ENCODE data around the gene TNNC2.
A peak's percentile ranks its signal among the peaks of the same experiment; 100 is the strongest.
"Not testable (repeated sequence)": the region's sequence is repeated elsewhere in the genome, so short reads cannot be mapped to it uniquely, and the experiment has no call there.

The TNNC2 gene

GRCh38 chr20:45848421-45848820 is 21.3 kb upstream of the TNNC2 start:
- no peak for DNase-seq

GRCh38 chr20:45845452-45845851 is 18.3 kb upstream of the TNNC2 start:
- DNase-seq, result no peak

GRCh38 chr20:45843506-45843905 is 16.4 kb upstream of the TNNC2 start:
- DNase-seq, result no peak

- DNase-seq, result no peak
Observed at GRCh38 chr20:45842169-45842812, 15.2 kb upstream of the TNNC2 start.

- DNase-seq, result no peak
Observed at GRCh38 chr20:45841407-45842129, 14.5 kb upstream of the TNNC2 start.

GRCh38 chr20:45840700-45841198 is 13.6 kb upstream of the TNNC2 start:
- no peak for DNase-seq

- DNase-seq, result no peak
Observed at GRCh38 chr20:45836841-45837240, 9.7 kb upstream of the TNNC2 start.

- DNase-seq, result no peak
Observed at GRCh38 chr20:45835825-45836224, 8.7 kb upstream of the TNNC2 start.

- no peak for DNase-seq
Observed at GRCh38 chr20:45835329-45835765, 8.2 kb upstream of the TNNC2 start.

- DNase-seq, result no peak
Observed at GRCh38 chr20:45834797-45835161, 7.7 kb upstream of the TNNC2 start.

GRCh38 chr20:45833883-45834796 is 7.0 kb upstream of the TNNC2 start:
- peak in 5 of 6 experiments; percentile 20 to 46 (median 40) for DNase-seq

GRCh38 chr20:45833030-45833882 is 6.1 kb upstream of the TNNC2 start, which contains the start of gene SNX21:
Gene SNX21 (plus strand): TSS chr20:45833799. CDS start chr20:45833920, 121 bp downstream.
- DNase-seq, result peak in 3 of 6 experiments; percentile 25 to 46 (median 40)

- no peak for DNase-seq
Observed at GRCh38 chr20:45832619-45833018, 5.5 kb upstream of the TNNC2 start.

GRCh38 chr20:45829673-45830106 is 2.6 kb upstream of the TNNC2 start:
- DNase-seq, result not testable (repeated sequence)

- DNase-seq, result no peak
Observed at GRCh38 chr20:45828589-45828988, 1.5 kb upstream of the TNNC2 start.

GRCh38 chr20:45827712-45828111 is 600 bp upstream of the TNNC2 start:
- DNase-seq, result no peak

- no peak for DNase-seq
Observed at GRCh38 chr20:45826381-45827019, 612 bp downstream of the TNNC2 start.

- DNase-seq, result peak in 5 of 6 experiments; percentile 9 to 40 (median 24)
Observed at GRCh38 chr20:45823949-45824835, 2.9 kb downstream of the TNNC2 start.

- peak in 1 of 6 experiments; percentile 9 for DNase-seq
Observed at GRCh38 chr20:45822857-45823256, 4.3 kb downstream of the TNNC2 start.

GRCh38 chr20:45821947-45822346 is 5.2 kb downstream of the TNNC2 start:
- no peak for DNase-seq

Measured in stimulated activated naive CD4-positive, alpha-beta T cell (primary cell).